HG03060 (cell line): ENCODE data around the gene UNC45A.
A peak's percentile ranks its signal among the peaks of the same experiment; 100 is the strongest.

Experiments used
- ATAC-seq: cut with Tn5 transposase; IDR thresholded peaks from one replicate; pipeline ENCODE4 v1.9.1; 2021; ENCODE audit warnings: low read depth, moderate number of reproducible peaks; ENCODE audit not compliant: unreplicated experiment

The UNC45A gene

DNA sequence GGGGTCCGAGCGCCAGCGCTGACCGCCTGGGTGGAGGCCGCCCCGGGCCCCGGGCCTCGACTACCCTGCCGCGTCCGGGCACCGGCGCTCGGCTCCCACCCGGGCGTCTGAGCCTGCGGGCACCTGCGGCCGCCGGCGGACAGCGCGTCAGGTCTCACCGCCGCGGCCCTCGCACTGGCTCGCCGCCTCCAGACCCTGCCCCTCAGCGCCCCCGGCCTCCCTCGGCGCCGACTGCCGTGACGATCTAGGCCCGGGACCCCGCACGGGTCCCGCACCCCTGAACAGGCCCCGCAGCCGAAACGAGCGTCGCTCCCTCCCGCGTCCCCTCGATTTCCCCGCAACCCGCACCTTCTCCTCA, 59.0 kb downstream of the UNC45A start:
- ATAC-seq: no peak

DNA sequence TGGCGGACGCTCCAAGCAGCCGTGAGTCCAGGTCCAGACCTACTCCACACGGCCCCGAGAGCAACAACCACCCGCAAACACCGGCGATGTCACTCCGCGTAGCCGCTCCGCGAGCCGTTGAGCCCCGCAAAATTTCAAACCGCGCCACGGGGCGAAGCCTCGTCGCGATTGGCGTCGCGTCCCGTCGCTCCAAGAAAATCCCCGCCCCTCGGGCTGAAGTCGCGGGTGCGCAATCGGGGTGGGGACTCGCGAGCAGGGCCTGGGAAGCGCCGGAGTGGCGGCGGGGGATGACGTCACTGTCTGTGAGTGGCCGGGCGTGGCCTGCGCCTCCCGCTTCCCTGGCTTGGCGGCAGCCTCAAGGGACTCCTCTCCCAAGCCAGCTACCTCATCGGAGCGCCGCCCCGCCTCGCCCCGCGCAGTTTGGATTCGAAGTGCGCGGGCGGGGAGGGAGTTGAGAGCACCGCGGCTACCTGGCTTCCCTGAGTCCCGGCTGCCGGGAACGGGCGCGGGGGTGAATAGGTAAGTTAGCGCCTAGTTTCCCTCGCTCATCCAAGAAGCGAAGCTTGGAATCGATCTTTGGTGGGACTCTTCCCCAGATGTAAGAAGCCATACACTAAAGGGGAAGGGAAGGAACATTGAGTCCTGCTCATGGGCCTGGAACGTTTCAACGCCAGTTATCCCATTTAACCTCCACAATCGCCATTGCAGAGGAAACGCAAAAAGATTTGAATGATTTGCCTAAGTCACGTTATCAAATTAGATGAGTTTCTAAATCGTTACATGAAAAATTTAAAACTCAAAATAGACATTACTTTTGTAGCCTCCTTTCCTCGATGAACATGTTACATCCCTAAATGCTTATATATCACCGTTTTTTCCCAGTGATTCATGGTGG, 59.6 kb downstream of the UNC45A start, which contains the start of gene PRC1:
Gene PRC1, minus strand, starts transcription at position 119 of the 895 bp plus-strand sequence. Its CDS starts 118 bp downstream, at position 1.
- ATAC-seq: peak; percentile 83

DNA sequence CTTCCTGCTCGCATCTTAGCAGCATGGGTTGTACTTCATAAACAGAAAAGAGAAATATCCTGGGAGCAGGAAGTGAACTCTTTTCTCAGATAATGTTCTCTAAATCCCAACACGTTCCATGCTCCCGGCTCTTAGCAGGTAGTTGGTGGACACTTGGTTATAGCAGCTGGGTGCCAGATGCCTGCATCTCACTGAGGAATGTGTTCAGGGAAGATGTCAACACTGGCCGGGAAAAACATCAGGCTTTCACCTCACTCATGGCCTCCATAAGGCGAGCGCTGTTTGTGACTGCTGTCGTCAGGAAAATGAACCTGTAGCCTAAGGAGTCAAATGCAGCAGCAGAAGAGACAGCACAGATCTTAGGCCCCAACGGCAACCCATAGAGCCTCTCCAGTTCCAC, 63.7 kb downstream of the UNC45A start:
- no peak for ATAC-seq

DNA sequence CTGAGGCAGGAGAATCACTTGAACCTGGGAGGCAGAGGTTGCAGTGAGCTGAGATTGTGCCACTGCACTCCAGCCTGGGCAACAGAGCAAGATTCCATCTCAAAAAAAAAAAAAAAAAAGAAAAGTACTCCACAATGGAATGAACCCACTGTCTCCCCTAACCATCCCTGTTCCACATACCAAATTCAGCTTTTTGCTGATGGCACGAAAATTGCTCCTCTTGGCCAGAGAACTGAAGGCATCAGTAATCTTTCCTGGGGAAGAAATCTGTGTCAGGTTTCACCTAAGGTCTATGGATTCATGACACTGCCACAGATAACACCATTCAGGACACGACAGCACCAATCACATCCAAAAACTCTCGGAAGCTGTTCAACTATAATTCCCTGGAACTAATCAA, 66.1 kb downstream of the UNC45A start:
- ATAC-seq: no peak
